ENCODE measurements around the gene POT1.

GRCh38 chr7:124929467-124930172, at the start of gene POT1:
- no peak for TF ChIP-seq KLF6 (CRISPR knock-in tag; IDR thresholded peaks at IDR 0.05)
- TF ChIP-seq ATAD3A (CRISPR knock-in tag; IDR thresholded peaks at IDR 0.05) = no peak
- no peak; the same call in 1 of the 2 replicates for TF ChIP-seq CBX5 (CRISPR knock-in tag; IDR thresholded peaks at IDR 0.05; ENCODE audit: borderline replicate concordance)
- TF ChIP-seq ZNF512 (CRISPR knock-in tag; IDR thresholded peaks at IDR 0.05) = no peak
- peak; percentile 89 for TF ChIP-seq ZGPAT (CRISPR knock-in tag; IDR thresholded peaks at IDR 0.05)
- no peak for TF ChIP-seq ZNF713 (CRISPR knock-in tag; IDR thresholded peaks at IDR 0.05)

Data from HepG2 (cell line).